Measurements from ENCODE around the gene FNBP1L. TPM values are rescaled to one million over a fixed set of nuclear protein-coding genes. Genes with fewer than 3 reads are reported as not detected.

The FNBP1L gene
- total RNA-seq, 2 experiments from 2014 or later: 0.13 TPM

- Histone ChIP-seq H4K20me1 (ENCODE audit: insufficient read depth, low read length) (no peaks in the 10 kb centered on the region), H3K9me3 (ENCODE audit: low read length) (no peaks in the 10 kb centered on the region; the same call in 1 of the 2 replicates), H3K4me3 (ENCODE audit: low read depth, low read length, poor library complexity, severe bottlenecking) (no peak overlapping the region), H3K9me2 (ENCODE audit: insufficient read depth, low read length) (no peaks in the 10 kb centered on the region), H3K4me2 (ENCODE audit: low read length) (no peak overlapping the region), H3K79me2 (ENCODE audit: insufficient read depth, low read depth, low read length) (no peaks in the 10 kb centered on the region), H3K4me1 (ENCODE audit: insufficient read depth, low read length, poor library complexity, severe bottlenecking) (no peaks in the 10 kb centered on the region), H2AFZ (ENCODE audit: low read length) (no peak overlapping the region), H3K27ac (ENCODE audit: low read depth, low read length, poor library complexity, severe bottlenecking) (no peak overlapping the region), H3K36me3 (ENCODE audit: insufficient read depth, low read length) (no peaks in the 10 kb centered on the region)
- intact Hi-C loops (cut with micrococcal nuclease; ENCODE audit: unreplicated experiment): no loop called here
- CTCF ChIA-PET (ENCODE audit: unreplicated experiment): no interaction called here
- no TSS peak for BruUV-seq (replicated peaks)
- POLR2A ChIA-PET: interaction anchor here (0.6 kb wide), 1 partner anchor 959 kb away, joined by 3 read pairs; no protein-coding TSS in a partner anchor
- no peak for DNase-seq (ENCODE audit: low spot score)
- TF ChIP-seq, protein P1, sequence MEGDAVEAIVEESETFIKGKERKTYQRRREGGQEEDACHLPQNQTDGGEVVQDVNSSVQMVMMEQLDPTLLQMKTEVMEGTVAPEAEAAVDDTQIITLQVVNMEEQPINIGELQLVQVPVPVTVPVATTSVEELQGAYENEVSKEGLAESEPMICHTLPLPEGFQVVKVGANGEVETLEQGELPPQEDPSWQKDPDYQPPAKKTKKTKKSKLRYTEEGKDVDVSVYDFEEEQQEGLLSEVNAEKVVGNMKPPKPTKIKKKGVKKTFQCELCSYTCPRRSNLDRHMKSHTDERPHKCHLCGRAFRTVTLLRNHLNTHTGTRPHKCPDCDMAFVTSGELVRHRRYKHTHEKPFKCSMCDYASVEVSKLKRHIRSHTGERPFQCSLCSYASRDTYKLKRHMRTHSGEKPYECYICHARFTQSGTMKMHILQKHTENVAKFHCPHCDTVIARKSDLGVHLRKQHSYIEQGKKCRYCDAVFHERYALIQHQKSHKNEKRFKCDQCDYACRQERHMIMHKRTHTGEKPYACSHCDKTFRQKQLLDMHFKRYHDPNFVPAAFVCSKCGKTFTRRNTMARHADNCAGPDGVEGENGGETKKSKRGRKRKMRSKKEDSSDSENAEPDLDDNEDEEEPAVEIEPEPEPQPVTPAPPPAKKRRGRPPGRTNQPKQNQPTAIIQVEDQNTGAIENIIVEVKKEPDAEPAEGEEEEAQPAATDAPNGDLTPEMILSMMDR (conservative IDR thresholded peaks at IDR 0.05; ENCODE audit: low read length): no peak
- TF ChIP-seq EZH2phosphoT487 (IDR thresholded peaks at IDR 0.05; ENCODE audit: borderline replicate concordance, low read depth, low read length): no peak
Observed at GRCh38 chr1:93496520-93496919, 48.6 kb downstream of the FNBP1L start.

- TF ChIP-seq, protein P1 (conservative IDR thresholded peaks at IDR 0.05; ENCODE audit: low read length): no peak
- TF ChIP-seq EZH2phosphoT487 (IDR thresholded peaks at IDR 0.05; ENCODE audit: borderline replicate concordance, low read depth, low read length): no peak
- no peak overlapping the region for H2AFZ ChIP-seq (ENCODE audit: low read length)
- no peaks in the 10 kb centered on the region for H3K9me2 ChIP-seq (ENCODE audit: insufficient read depth, low read length)
- H3K9me3 ChIP-seq (ENCODE audit: low read length): no peaks in the 10 kb centered on the region; the same call in 1 of the 2 replicates
- POLR2A ChIA-PET: interaction anchor here (0.7 to 1.5 kb wide), 3 partner anchors 9 to 39 kb away, joined by 3 to 4 read pairs (median 3); no protein-coding TSS in a partner anchor
- intact Hi-C loops (cut with micrococcal nuclease; ENCODE audit: unreplicated experiment): no loop called here
- no peaks in the 10 kb centered on the region for H3K4me1 ChIP-seq (ENCODE audit: insufficient read depth, low read length, poor library complexity, severe bottlenecking)
- no peak for DNase-seq (ENCODE audit: low spot score)
- no peaks in the 10 kb centered on the region for H4K20me1 ChIP-seq (ENCODE audit: insufficient read depth, low read length)
- no peak overlapping the region for H3K27ac ChIP-seq (ENCODE audit: low read depth, low read length, poor library complexity, severe bottlenecking)
- no peak overlapping the region for H3K4me3 ChIP-seq (ENCODE audit: low read depth, low read length, poor library complexity, severe bottlenecking)
- BruUV-seq (replicated peaks): no TSS peak
- no peak overlapping the region for H3K4me2 ChIP-seq (ENCODE audit: low read length)
- no peaks in the 10 kb centered on the region for H3K36me3 ChIP-seq (ENCODE audit: insufficient read depth, low read length)
- CTCF ChIA-PET (ENCODE audit: unreplicated experiment): no interaction called here
- H3K79me2 ChIP-seq (ENCODE audit: insufficient read depth, low read depth, low read length): no peaks in the 10 kb centered on the region
Observed at GRCh38 chr1:93499075-93499474, 51.2 kb downstream of the FNBP1L start.

- no peak overlapping the region for H2AFZ ChIP-seq (ENCODE audit: low read length)
- BruUV-seq (replicated peaks): no TSS peak
- no peak overlapping the region for H3K4me3 ChIP-seq (ENCODE audit: low read depth, low read length, poor library complexity, severe bottlenecking)
- H4K20me1 ChIP-seq (ENCODE audit: insufficient read depth, low read length): no peaks in the 10 kb centered on the region
- no peak overlapping the region for H3K4me2 ChIP-seq (ENCODE audit: low read length)
- H3K9me3 ChIP-seq (ENCODE audit: low read length): no peaks in the 10 kb centered on the region; the same call in 1 of the 2 replicates
- DNase-seq (ENCODE audit: low spot score): no peak
- H3K27ac ChIP-seq (ENCODE audit: low read depth, low read length, poor library complexity, severe bottlenecking): no peak overlapping the region
- H3K4me1 ChIP-seq (ENCODE audit: insufficient read depth, low read length, poor library complexity, severe bottlenecking): no peaks in the 10 kb centered on the region
- H3K36me3 ChIP-seq (ENCODE audit: insufficient read depth, low read length): no peaks in the 10 kb centered on the region
- TF ChIP-seq EZH2phosphoT487 (IDR thresholded peaks at IDR 0.05; ENCODE audit: borderline replicate concordance, low read depth, low read length): no peak
- TF ChIP-seq, protein P1 (conservative IDR thresholded peaks at IDR 0.05; ENCODE audit: low read length): no peak
- no peaks in the 10 kb centered on the region for H3K79me2 ChIP-seq (ENCODE audit: insufficient read depth, low read depth, low read length)
- H3K9me2 ChIP-seq (ENCODE audit: insufficient read depth, low read length): no peaks in the 10 kb centered on the region
- POLR2A ChIA-PET: interaction anchor here (0.9 to 1.5 kb wide), 2 partner anchors 9 to 39 kb away, joined by 3 to 4 read pairs; no protein-coding TSS in a partner anchor
- intact Hi-C loops (cut with micrococcal nuclease; ENCODE audit: unreplicated experiment): no loop called here
- CTCF ChIA-PET (ENCODE audit: unreplicated experiment): no interaction called here
Observed at GRCh38 chr1:93499533-93499932, 51.6 kb downstream of the FNBP1L start.

Measured in OCI-LY7 (cell line).